CD14-positive monocyte (primary cell): Measurements from ENCODE around the gene GUSB. TPM values are rescaled to one million over a fixed set of nuclear protein-coding genes. Genes with fewer than 3 reads are reported as not detected.
"Not testable (repeated sequence)": the region's sequence is repeated elsewhere in the genome, so short reads cannot be mapped to it uniquely, and the experiment has no call there.

Experiments
- DNase-seq, 3 donors: peaks; one replicate each; pipeline ENCODE4 v3.0.0-alpha.2; 2011 to 2022
- H2AFZ ChIP-seq: 2 replicates; pipeline ENCODE4 v1.6.0; 2012; ENCODE audit warnings: mild to moderate bottlenecking, low read depth, low read length, inconsistent platforms; ENCODE audit not compliant: insufficient read depth, poor library complexity, severe bottlenecking
- H3K27ac ChIP-seq, 2 donors: 1 replicate in 1 of 2; 2 replicates in 1 of 2; pipeline ENCODE4 v1.5.1; 2012 to 2013; ENCODE audit warnings: low read length in 2 of 2, control low read depth in 1 of 2, inconsistent platforms in 1 of 2, low read depth in 1 of 2, mild to moderate bottlenecking in 1 of 2
- H3K27me3 ChIP-seq, 2 donors: one replicate each; pipeline versions ENCODE4 v1.6.0 to v1.6.1; 2011 to 2013; ENCODE audit warnings: low read length in 2 of 2; ENCODE audit not compliant: control insufficient read depth in 2 of 2, insufficient read depth in 2 of 2
- H3K36me3 ChIP-seq, 2 donors: replicated peaks in 1 of 2; 1 replicate in 1 of 2; 2 replicates in 1 of 2; pipeline versions ENCODE4 v1.5.1 to v1.6.1; 2012 to 2013; ENCODE audit warnings: low read length in 2 of 2, control low read depth in 1 of 2, inconsistent platforms in 1 of 2, mild to moderate bottlenecking in 1 of 2; ENCODE audit not compliant: insufficient read depth in 2 of 2, control insufficient read depth in 1 of 2
- H3K4me1 ChIP-seq, 2 donors: 1 replicate in 1 of 2; 2 replicates in 1 of 2; pipeline versions ENCODE4 v1.5.1 to v1.6.1; 2012 to 2013; ENCODE audit warnings: low read length in 2 of 2, control low read depth in 1 of 2, inconsistent platforms in 1 of 2, mild to moderate bottlenecking in 1 of 2, moderate library complexity in 1 of 2; ENCODE audit not compliant: insufficient read depth in 2 of 2, control insufficient read depth in 1 of 2
- H3K4me2 ChIP-seq: replicated peaks from 2 replicates; pipeline ENCODE3; 2012; ENCODE audit warnings: low read length, moderate library complexity, mild to moderate bottlenecking; ENCODE audit not compliant: poor library complexity, severe bottlenecking; ENCODE audit errors: extremely low read depth
- H3K4me3 ChIP-seq, 3 experiments: fragments of 200-600 bp in 1 of 3; sonication (generic) in 1 of 3; replicated peaks in 1 of 3; 1 replicate in 2 of 3; 2 replicates in 1 of 3; pipeline ENCODE4 v1.5.1; 2011 to 2013; ENCODE audit warnings: low read length in 3 of 3, mild to moderate bottlenecking in 3 of 3, control low read depth in 2 of 3, low read depth in 2 of 3, inconsistent platforms in 1 of 3, moderate library complexity in 1 of 3
- H3K79me2 ChIP-seq: 2 replicates; pipeline ENCODE4 v1.6.0; 2012; ENCODE audit warnings: mild to moderate bottlenecking, control low read depth, inconsistent platforms, low read length, moderate library complexity; ENCODE audit not compliant: insufficient read depth
- H3K9ac ChIP-seq: 2 replicates; pipeline ENCODE4 v1.6.0; 2017; ENCODE audit warnings: low read length, mild to moderate bottlenecking; ENCODE audit not compliant: insufficient read depth, poor library complexity, severe bottlenecking
- H3K9me3 ChIP-seq, 2 donors: replicated peaks in 1 of 2; 1 replicate in 1 of 2; 2 replicates in 1 of 2; pipeline versions ENCODE4 v1.5.1 to v1.6.1; 2012 to 2013; ENCODE audit warnings: low read length in 2 of 2, control low read depth in 1 of 2; ENCODE audit not compliant: control insufficient read depth in 1 of 2, insufficient read depth in 1 of 2
- H4K20me1 ChIP-seq: 2 replicates; pipeline ENCODE4 v1.6.0; 2012; ENCODE audit warnings: mild to moderate bottlenecking, low read length, control low read depth, moderate library complexity; ENCODE audit not compliant: insufficient read depth
- H3K27ac Mint-ChIP-seq, 7 donors: one replicate each; pipeline ENCODE4 v1.8.0; 2020; ENCODE audit warnings: mild to moderate bottlenecking in 7 of 7, mixed read lengths in 7 of 7, moderate library complexity in 6 of 7, inconsistent platforms in 2 of 7
- H3K27me3 Mint-ChIP-seq, 3 donors: one replicate each; pipeline ENCODE4 v1.8.0; 2021 to 2022; ENCODE audit warnings: low read depth in 3 of 3, mild to moderate bottlenecking in 3 of 3, mixed read lengths in 3 of 3, moderate library complexity in 3 of 3, inconsistent platforms in 1 of 3
- H3K36me3 Mint-ChIP-seq, 2 donors: one replicate each; pipeline ENCODE4 v1.8.0; 2020; ENCODE audit warnings: mixed read lengths in 2 of 2, inconsistent platforms in 1 of 2, mild to moderate bottlenecking in 1 of 2
- H3K4me1 Mint-ChIP-seq: one replicate; pipeline ENCODE4 v1.8.0; 2020; ENCODE audit warnings: mild to moderate bottlenecking, mixed read lengths
- H3K4me3 Mint-ChIP-seq, 2 donors: one replicate each; pipeline ENCODE4 v1.8.0; 2020; ENCODE audit warnings: mild to moderate bottlenecking in 2 of 2, mixed read lengths in 2 of 2, moderate library complexity in 1 of 2
- H3K9me3 Mint-ChIP-seq, 7 donors: one replicate each; pipeline ENCODE4 v1.8.0; 2020 to 2022; ENCODE audit warnings: mixed read lengths in 7 of 7, mild to moderate bottlenecking in 6 of 7, moderate library complexity in 6 of 7, inconsistent platforms in 2 of 7
- CTCF ChIP-seq: fragments of 200-600 bp; IDR thresholded peaks from one replicate; pipeline ENCODE4 v1.8.0; 2022; ENCODE audit warnings: antibody characterized with exemption, mild to moderate bottlenecking
- WGBS: methylation state at CpG from one replicate; pipeline ENCODE4 v1.1.5; 2013; ENCODE audit warnings: missing lambda C conversion rate; ENCODE audit not compliant: insufficient coverage; 5-methylcytosine and 5-hydroxymethylcytosine counted together
- intact Hi-C, 2 donors: fragments of 100-400 bp; cut with micrococcal nuclease; formaldehyde crosslinking; loops; one replicate each; pipeline versions ENCODE4 v1.15.0 to v1.15.1; 2023
- polyA plus RNA-seq, 3 donors: library from polyadenylated mRNA; depleted of rRNA in 1 of 3; unstranded in 2 of 3; stranded (reverse) in 1 of 3; fragments of 300-500 nt in 2 of 3; fragments of >200 nt in 1 of 3; fragmentation: Illumina TruSeq in 2 of 3; gene quantifications; 1 replicate in 2 of 3; 2 replicates in 1 of 3; pipeline ENCODE4 v1.2.3, GENCODE V29; 2012 to 2021

The GUSB gene
- polyA plus RNA-seq, 3 donors = 113 to 121 (median 115) TPM

- H2AFZ ChIP-seq, intact Hi-C loops, H3K4me3 Mint-ChIP-seq, H3K79me2 ChIP-seq, H3K27me3 ChIP-seq, H4K20me1 ChIP-seq, H3K27me3 Mint-ChIP-seq, H3K4me1 ChIP-seq, H3K4me1 Mint-ChIP-seq, DNase-seq, H3K36me3 ChIP-seq, H3K9me3 ChIP-seq, H3K9ac ChIP-seq, H3K36me3 Mint-ChIP-seq, H3K9me3 Mint-ChIP-seq, H3K27ac ChIP-seq, H3K27ac Mint-ChIP-seq, H3K4me3 ChIP-seq, H3K4me2 ChIP-seq: not testable (repeated sequence)
- no CpG with 5 or more reads among the region's 5 CpGs for WGBS
Observed at GRCh38 chr7:66000823-66001417, 18.9 kb upstream of the GUSB start.

DNA sequence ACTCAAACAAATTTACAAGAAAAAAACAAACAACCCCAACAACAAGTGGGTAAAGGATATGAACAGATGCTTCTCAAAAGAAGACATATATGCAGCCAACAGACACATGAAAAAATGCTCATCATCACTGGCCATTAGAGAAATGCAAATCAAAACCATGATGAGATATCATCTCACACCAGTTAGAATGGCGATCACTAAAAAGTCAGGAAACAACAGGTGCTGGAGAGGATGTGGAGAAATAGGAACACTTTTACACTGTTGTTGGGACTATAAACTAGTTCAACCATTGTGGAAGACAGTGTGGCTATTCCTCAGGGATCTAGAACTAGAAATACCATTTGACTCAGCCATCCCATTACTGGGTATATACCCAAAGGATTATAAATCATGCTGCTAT lies 13.0 kb upstream of the GUSB start:
- intact Hi-C loops, H3K79me2 ChIP-seq, H4K20me1 ChIP-seq, H3K9ac ChIP-seq, H3K27me3 Mint-ChIP-seq, H3K27ac ChIP-seq, H3K36me3 ChIP-seq, H3K9me3 ChIP-seq, H3K27ac Mint-ChIP-seq, H3K4me3 Mint-ChIP-seq, H2AFZ ChIP-seq, H3K36me3 Mint-ChIP-seq, H3K4me3 ChIP-seq, DNase-seq, H3K4me1 ChIP-seq, H3K27me3 ChIP-seq, H3K9me3 Mint-ChIP-seq, H3K4me1 Mint-ChIP-seq, H3K4me2 ChIP-seq: not testable (repeated sequence)
- no CpG with 5 or more reads among the region's 1 CpG for whole genome bisulfite sequencing

DNA sequence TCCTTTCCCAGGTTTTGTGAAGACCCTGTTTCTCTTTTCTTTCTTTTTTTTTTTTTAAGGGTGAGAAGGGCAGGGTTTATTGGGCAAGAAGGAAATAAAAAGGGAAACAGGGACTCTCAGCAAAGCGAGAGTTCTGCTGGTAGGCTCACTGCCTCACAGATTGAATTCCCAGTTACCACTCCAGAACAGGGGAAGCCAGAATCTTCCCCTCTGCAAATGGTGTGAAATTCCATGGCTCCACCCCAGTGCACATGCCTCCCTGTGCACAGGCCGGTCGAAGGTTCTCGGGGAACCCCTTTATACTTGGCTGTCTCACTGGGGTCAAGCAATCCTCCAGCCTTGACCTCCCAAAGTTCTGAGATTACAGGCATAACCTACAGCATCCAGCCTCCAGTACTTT lies 10.5 kb upstream of the GUSB start:
- Histone ChIP-seq H2AFZ (no peak overlapping the region), H3K79me2 (no peaks in the 10 kb centered on the region), H3K27me3 (no peaks in the 10 kb centered on the region), H3K36me3 (no peaks in the 10 kb centered on the region), H4K20me1 (no peaks in the 10 kb centered on the region), H3K4me2 (no peak overlapping the region), H3K4me1 (no peaks in the 10 kb centered on the region), H3K9me3 (no peaks in the 10 kb centered on the region), H3K4me3 (no peak overlapping the region), H3K27ac (no peak overlapping the region), H3K9ac (no peak overlapping the region)
- Mint-ChIP-seq H3K4me1 (no peaks in the 10 kb centered on the region), H3K9me3 (peaks cover 0 to 3% (median 0%) of the 10 kb centered on the region in 7 donors), H3K4me3 (no peak overlapping the region), H3K36me3 (no peaks in the 10 kb centered on the region), H3K27me3 (peaks cover 0 to 3% (median 0%) of the 10 kb centered on the region in 3 donors), H3K27ac (no peak overlapping the region)
- no peak for TF ChIP-seq CTCF
- no peak for DNase-seq
- intact Hi-C loops = no loop called here
- WGBS = 93% methylated on average over 3 of the region's 4 CpGs

DNA sequence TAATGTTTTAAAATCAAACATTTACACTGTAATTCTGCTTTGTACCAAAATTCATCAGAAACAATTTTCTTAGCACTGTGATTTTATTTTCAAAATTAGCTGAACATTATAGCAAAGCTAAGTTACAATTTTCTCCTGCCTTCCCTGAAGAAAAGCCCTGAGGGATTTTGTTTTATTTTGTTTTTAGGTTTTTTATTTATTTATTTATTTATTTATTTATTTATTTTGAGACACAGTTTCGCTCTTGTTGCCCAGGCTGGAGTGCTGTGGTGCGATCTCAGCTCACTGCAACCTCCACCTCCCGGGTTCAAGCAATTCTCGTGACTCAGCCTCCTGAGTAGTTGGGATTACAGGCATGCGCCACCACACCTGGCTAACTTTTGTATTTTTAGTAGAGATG lies 9.8 kb upstream of the GUSB start:
- H2AFZ ChIP-seq, intact Hi-C loops, H3K79me2 ChIP-seq, H4K20me1 ChIP-seq, H3K4me1 Mint-ChIP-seq, H3K9me3 Mint-ChIP-seq, H3K4me1 ChIP-seq, H3K9me3 ChIP-seq, H3K4me2 ChIP-seq, DNase-seq, H3K36me3 ChIP-seq, H3K4me3 ChIP-seq, H3K9ac ChIP-seq, H3K27me3 Mint-ChIP-seq, H3K4me3 Mint-ChIP-seq, H3K27ac ChIP-seq, H3K36me3 Mint-ChIP-seq, H3K27me3 ChIP-seq, H3K27ac Mint-ChIP-seq: not testable (repeated sequence)
- WGBS = no CpG with 5 or more reads among the region's 5 CpGs
